Measurements from ENCODE around the gene RPUSD4.
A peak's percentile ranks its signal among the peaks of the same experiment; 100 is the strongest.
"Not testable (repeated sequence)": the region's sequence is repeated elsewhere in the genome, so short reads cannot be mapped to it uniquely, and the experiment has no call there.

Gene RPUSD4

GRCh38 chr11:126211236-126212088, at the start of gene RPUSD4, which contains the start of gene FAM118B:
TSS of gene RPUSD4 (minus strand) at chr11:126211650. CDS start at chr11:126211638, 12 bp downstream.
TSS of gene FAM118B (plus strand) at chr11:126211782. CDS start at chr11:126235002, 23,220 bp downstream.
- DNase-seq (ENCODE audit: low read depth, low spot score), result peak; percentile 99

GRCh38 chr11:126257764-126258163, 46.3 kb upstream of the RPUSD4 start:
- no peak for DNase-seq (ENCODE audit: low read depth, low spot score)

- DNase-seq (ENCODE audit: low read depth, low spot score), result no peak
Measured at GRCh38 chr11:126257144-126257543, 45.7 kb upstream of the RPUSD4 start.

- no peak for DNase-seq (ENCODE audit: low read depth, low spot score)
Measured at GRCh38 chr11:126256216-126256615, 44.8 kb upstream of the RPUSD4 start.

GRCh38 chr11:126255507-126255906, 44.1 kb upstream of the RPUSD4 start:
- not testable (repeated sequence) for DNase-seq (ENCODE audit: low read depth, low spot score)

- DNase-seq (ENCODE audit: low read depth, low spot score), result no peak
Measured at GRCh38 chr11:126254819-126255218, 43.4 kb upstream of the RPUSD4 start.

GRCh38 chr11:126253265-126253664, 41.8 kb upstream of the RPUSD4 start:
- DNase-seq (ENCODE audit: low read depth, low spot score), result no peak

- no peak for DNase-seq (ENCODE audit: low read depth, low spot score)
Measured at GRCh38 chr11:126246636-126247035, 35.2 kb upstream of the RPUSD4 start.

- DNase-seq (ENCODE audit: low read depth, low spot score), result no peak
Measured at GRCh38 chr11:126233391-126233790, 21.9 kb upstream of the RPUSD4 start.

- DNase-seq (ENCODE audit: low read depth, low spot score), result no peak
Measured at GRCh38 chr11:126232683-126233082, 21.2 kb upstream of the RPUSD4 start.

- DNase-seq (ENCODE audit: low read depth, low spot score), result no peak
Measured at GRCh38 chr11:126231725-126232459, 20.4 kb upstream of the RPUSD4 start.

- no peak for DNase-seq (ENCODE audit: low read depth, low spot score)
Measured at GRCh38 chr11:126229858-126230540, 18.5 kb upstream of the RPUSD4 start.

GRCh38 chr11:126226334-126227084, 15.1 kb upstream of the RPUSD4 start:
- DNase-seq (ENCODE audit: low read depth, low spot score), result no peak

GRCh38 chr11:126225295-126225665, 13.8 kb upstream of the RPUSD4 start:
- DNase-seq (ENCODE audit: low read depth, low spot score), result no peak

GRCh38 chr11:126224647-126225294, 13.3 kb upstream of the RPUSD4 start:
- no peak for DNase-seq (ENCODE audit: low read depth, low spot score)

GRCh38 chr11:126219547-126219946, 8.1 kb upstream of the RPUSD4 start:
- DNase-seq (ENCODE audit: low read depth, low spot score), result no peak

GRCh38 chr11:126217491-126217890, 6.0 kb upstream of the RPUSD4 start:
- no peak for DNase-seq (ENCODE audit: low read depth, low spot score)

GRCh38 chr11:126216526-126217305, 5.3 kb upstream of the RPUSD4 start:
- DNase-seq (ENCODE audit: low read depth, low spot score), result no peak

- no peak for DNase-seq (ENCODE audit: low read depth, low spot score)
Measured at GRCh38 chr11:126214841-126215240, 3.4 kb upstream of the RPUSD4 start.

- DNase-seq (ENCODE audit: low read depth, low spot score), result no peak
Measured at GRCh38 chr11:126214441-126214840, 3.0 kb upstream of the RPUSD4 start.
